IMR-90 (cell line): ENCODE data around the gene PLCG1. TPM values are rescaled to one million over a fixed set of nuclear protein-coding genes. Genes with fewer than 3 reads are reported as not detected.

ENCODE experiments used
- ATAC-seq: fragments of 200-7000 bp; cut with Tn5 transposase; 2 replicates; pipeline ENCODE4 v1.9.1; 2020; ENCODE audit warnings: low read depth, mild to moderate bottlenecking, moderate library complexity
- BruUV-seq: library from RNA; stranded (reverse); fragments of 400-500 nt; replicated peaks from 2 replicates; lab custom pipeline; 2021; lab: Mats Ljungman, UMichigan
- CTCF ChIA-PET: fragments of 300-600 bp; formaldehyde crosslinking; extraction: SDS; loops from one replicate; lab custom pipeline; 2021; ENCODE audit warnings: antibody characterized with exemption; lab: Yijun Ruan, JAX
- POLR2A ChIA-PET: fragments of 300-600 bp; sonication (Branson Sonifier 250); formaldehyde crosslinking; loops from one replicate; lab custom pipeline; 2022; ENCODE audit warnings: antibody characterized with exemption; ENCODE audit not compliant: unreplicated experiment; lab: Charles Lee
- DNase-seq: peaks from one replicate; pipeline ENCODE4 v3.0.0; 2013
- H2AFZ ChIP-seq: replicated peaks from 2 replicates; pipeline ENCODE3; 2013; ENCODE audit warnings: low read length, mild to moderate bottlenecking; ENCODE audit not compliant: poor library complexity
- H2AK5ac ChIP-seq: 2 replicates; pipeline ENCODE4 v1.6.1; 2013; ENCODE audit warnings: low read depth, low read length, inconsistent platforms
- H2AK9ac ChIP-seq: replicated peaks from 2 replicates; pipeline ENCODE3; 2013; ENCODE audit warnings: mild to moderate bottlenecking, low read depth, low read length, moderate library complexity; ENCODE audit not compliant: poor library complexity
- H2BK120ac ChIP-seq: 2 replicates; pipeline ENCODE4 v1.6.1; 2013; ENCODE audit warnings: low read depth, low read length, inconsistent platforms
- H2BK15ac ChIP-seq: 3 replicates; pipeline ENCODE4 v1.6.1; 2013; ENCODE audit warnings: low read depth, low read length, inconsistent platforms
- H2BK20ac ChIP-seq: 2 replicates; pipeline ENCODE4 v1.6.1; 2013; ENCODE audit warnings: low read depth, mild to moderate bottlenecking, inconsistent platforms, low read length, moderate library complexity
- H2BK5ac ChIP-seq: 2 replicates; pipeline ENCODE4 v1.6.1; 2013; ENCODE audit warnings: mild to moderate bottlenecking, low read depth, low read length, inconsistent platforms; ENCODE audit not compliant: poor library complexity, severe bottlenecking
- H3K14ac ChIP-seq: replicated peaks from 2 replicates; pipeline ENCODE4 v1.6.1; 2013; ENCODE audit warnings: low read depth, low read length, inconsistent platforms
- H3K18ac ChIP-seq: 2 replicates; pipeline ENCODE4 v1.6.1; 2013; ENCODE audit warnings: low read depth, low read length, control low read depth
- H3K23ac ChIP-seq: 2 replicates; pipeline ENCODE4 v1.6.1; 2013; ENCODE audit warnings: low read depth, low read length, inconsistent platforms
- H3K27ac ChIP-seq: 2 replicates; pipeline ENCODE4 v1.5.1; 2013; ENCODE audit warnings: mild to moderate bottlenecking, control low read depth, low read length; ENCODE audit not compliant: insufficient read depth
- H3K27me3 ChIP-seq: 2 replicates; pipeline ENCODE4 v1.6.1; 2013; ENCODE audit warnings: low read length; ENCODE audit not compliant: control insufficient read depth, insufficient read depth
- H3K36me3 ChIP-seq: 2 replicates; pipeline ENCODE4 v1.6.1; 2013; ENCODE audit warnings: low read length, mixed read lengths; ENCODE audit not compliant: control insufficient read depth, insufficient read depth
- H3K4ac ChIP-seq: 2 replicates; pipeline ENCODE4 v1.6.1; 2013; ENCODE audit warnings: low read depth, low read length, inconsistent platforms
- H3K4me1 ChIP-seq: 2 replicates; pipeline ENCODE4 v1.6.1; 2013; ENCODE audit warnings: low read length, mixed read lengths; ENCODE audit not compliant: control insufficient read depth, insufficient read depth
- H3K4me2 ChIP-seq: 2 replicates; pipeline ENCODE4 v1.6.1; 2013; ENCODE audit warnings: low read depth, mild to moderate bottlenecking, control low read depth, low read length, moderate library complexity
- H3K4me3 ChIP-seq: 2 replicates; pipeline ENCODE4 v1.5.1; 2013; ENCODE audit warnings: low read depth, mild to moderate bottlenecking, control low read depth, low read length, moderate library complexity; ENCODE audit not compliant: insufficient read depth
- H3K56ac ChIP-seq: 2 replicates; pipeline ENCODE4 v1.6.1; 2013; ENCODE audit warnings: low read length, inconsistent platforms; ENCODE audit not compliant: insufficient read depth; ENCODE audit errors: extremely low read depth
- H3K79me1 ChIP-seq, 2 experiments: 2 replicates each; pipeline ENCODE4 v1.6.1; 2013; ENCODE audit warnings: low read length in 2 of 2, inconsistent platforms in 1 of 2, low read depth in 1 of 2
- H3K9ac ChIP-seq: 2 replicates; pipeline ENCODE4 v1.6.1; 2013; ENCODE audit warnings: low read depth, low read length, control low read depth
- H3K9me1 ChIP-seq: 2 replicates; pipeline ENCODE4 v1.6.1; 2013; ENCODE audit warnings: low read length, inconsistent platforms; ENCODE audit not compliant: insufficient read depth
- H3K9me3 ChIP-seq: 2 replicates; pipeline ENCODE4 v1.6.1; 2013; ENCODE audit warnings: low read length; ENCODE audit not compliant: control insufficient read depth, insufficient read depth
- H4K20me1 ChIP-seq: 2 replicates; pipeline ENCODE4 v1.6.1; 2013; ENCODE audit warnings: low read length, inconsistent platforms; ENCODE audit not compliant: insufficient read depth
- H4K5ac ChIP-seq: 2 replicates; pipeline ENCODE4 v1.6.1; 2013; ENCODE audit warnings: mild to moderate bottlenecking, low read depth, low read length, control low read depth
- H4K8ac ChIP-seq, 2 experiments: 2 replicates each; pipeline ENCODE4 v1.6.1; 2013; ENCODE audit warnings: low read depth in 2 of 2, low read length in 2 of 2, control low read depth in 1 of 2, inconsistent platforms in 1 of 2
- H4K91ac ChIP-seq: 2 replicates; pipeline ENCODE4 v1.6.1; 2013; ENCODE audit warnings: low read depth, low read length, inconsistent platforms; ENCODE audit not compliant: insufficient read depth
- CEBPB ChIP-seq: IDR thresholded peaks from 2 replicates; pipeline ENCODE4 v1.6.1; 2012; ENCODE audit warnings: low read depth, low read length, improper control_type of control experiment
- RFX5 ChIP-seq: IDR thresholded peaks from 2 replicates; pipeline ENCODE4 v1.8.0; 2012; ENCODE audit warnings: low read depth, mild to moderate bottlenecking, low read length, moderate library complexity
- WGBS, 2 experiments: methylation state at CpG; one replicate each; pipeline versions ENCODE4 v1.1.5 to v1.1.7; 2013; ENCODE audit warnings: missing lambda C conversion rate in 2 of 2; ENCODE audit not compliant: insufficient read length in 1 of 2; ENCODE audit errors: extremely low coverage in 2 of 2; 5-methylcytosine and 5-hydroxymethylcytosine counted together
- dilution Hi-C: fragments of 300-500 bp; cut with HindIII; formaldehyde crosslinking; loops from one replicate; pipeline ENCODE4 v1.14.3; 2018; ENCODE audit warnings: low sequenced_read_pairs; ENCODE audit not compliant: unreplicated experiment
- in situ Hi-C: fragments of 300-500 bp; cut with MboI; formaldehyde crosslinking; loops from 3 replicates; pipeline ENCODE4 v1.14.3; 2019; ENCODE audit warnings: low sequenced_read_pairs, inconsistent platforms, mixed read lengths
- intact Hi-C: fragments of 100-400 bp; cut with micrococcal nuclease; formaldehyde crosslinking; loops from 2 replicates; pipeline ENCODE4 v1.10.0; 2022
- polyA plus RNA-seq, 3 experiments: library from polyadenylated mRNA; depleted of rRNA; stranded (reverse); fragments of >200 nt; gene quantifications; 2 replicates each; pipeline ENCODE4 v1.2.3, GENCODE V29; 2012; ENCODE audit warnings: low replicate concordance in 1 of 3
- total RNA-seq: library from RNA; depleted of rRNA; stranded (reverse); fragments of >200 nt; gene quantifications from 2 replicates; pipeline ENCODE4 v1.2.3, GENCODE V29; 2012

Gene PLCG1
- total and polyA plus RNA-seq, 2 of the 4 experiments (the other 2 are of a cell fraction) = 59.1 to 69.1 TPM

DNA sequence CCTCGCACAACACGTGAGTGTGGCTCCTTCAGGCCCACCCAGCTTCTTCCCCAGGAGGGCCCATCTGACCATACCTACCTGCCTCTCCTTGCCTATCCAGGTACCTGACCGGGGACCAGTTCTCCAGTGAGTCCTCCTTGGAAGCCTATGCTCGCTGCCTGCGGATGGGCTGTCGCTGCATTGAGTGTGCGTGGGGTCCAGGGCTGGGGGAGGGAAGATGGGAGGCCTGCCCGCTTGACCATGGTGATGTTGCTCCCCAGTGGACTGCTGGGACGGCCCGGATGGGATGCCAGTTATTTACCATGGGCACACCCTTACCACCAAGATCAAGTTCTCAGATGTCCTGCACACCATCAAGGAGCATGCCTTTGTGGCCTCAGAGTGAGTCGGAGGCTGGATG is 26.5 kb downstream of the PLCG1 start:
- no peak overlapping the region for H3K9ac ChIP-seq
- peaks cover 17% of the 10 kb centered on the region for H3K9me1 ChIP-seq
- H3K56ac ChIP-seq = no peak overlapping the region
- in situ Hi-C loops (loop anchor here (25.0 kb wide), 1 partner anchor 448 kb away; the partner anchor contains the start of gene CHD6), dilution Hi-C loops (no loop called here), intact Hi-C loops (no loop called here)
- no peak overlapping the region for H3K27ac ChIP-seq
- ChIA-PET POLR2A (no interaction called here), CTCF (no interaction called here)
- peaks cover 89% of the 10 kb centered on the region for H3K36me3 ChIP-seq
- no peak overlapping the region for H4K91ac ChIP-seq
- no peak for ATAC-seq
- H3K18ac ChIP-seq = no peak overlapping the region
- no peak overlapping the region for H2BK20ac ChIP-seq
- no peak overlapping the region for H4K5ac ChIP-seq
- no peak overlapping the region for H2BK15ac ChIP-seq
- no peak overlapping the region for H4K8ac ChIP-seq
- no peaks in the 10 kb centered on the region for H3K9me3 ChIP-seq
- no peaks in the 10 kb centered on the region for H3K4me1 ChIP-seq
- peak overlapping the region; percentile 38 for H2AK9ac ChIP-seq
- H4K20me1 ChIP-seq = peaks cover 41% of the 10 kb centered on the region
- H2BK5ac ChIP-seq = no peak overlapping the region
- no peak overlapping the region for H3K4me2 ChIP-seq
- BruUV-seq = no TSS peak
- no peak overlapping the region for H3K23ac ChIP-seq
- WGBS, 2 experiments = 94% methylated on average over 3 of the region's 11 CpGs; no CpG with 5 or more reads in 1 of the 2 experiments
- H2AFZ ChIP-seq = no peak overlapping the region
- no peak for TF ChIP-seq CEBPB
- TF ChIP-seq RFX5 = no peak
- no peak overlapping the region for H2AK5ac ChIP-seq
- H3K27me3 ChIP-seq = no peaks in the 10 kb centered on the region
- H2BK120ac ChIP-seq = no peak overlapping the region
- no peak overlapping the region for H3K4me3 ChIP-seq
- no peak overlapping the region for H3K14ac ChIP-seq
- no peak for DNase-seq
- peaks cover 29 to 65% of the 10 kb centered on the region in 2 experiments for H3K79me1 ChIP-seq
- H3K4ac ChIP-seq = no peak overlapping the region
